ENCODE measurements around the gene MACF1. TPM values are rescaled to one million over a fixed set of nuclear protein-coding genes. Genes with fewer than 3 reads are reported as not detected.

Gene MACF1
- total RNA-seq, 2 donors from 2014 or later = 434 to 605 TPM

- peaks cover 56% of the 10 kb centered on the region for H3K4me1 Mint-ChIP-seq
- H3K36me3 Mint-ChIP-seq (ENCODE audit: low read depth) = peaks cover 70% of the 10 kb centered on the region
- H3K27ac Mint-ChIP-seq = peak overlapping the region; percentile 63
- H3K9me3 Mint-ChIP-seq = no peaks in the 10 kb centered on the region
- H3K27me3 Mint-ChIP-seq = no peaks in the 10 kb centered on the region
- peak overlapping the region; percentile 0 for H3K4me3 Mint-ChIP-seq
- ATAC-seq (replicated peaks) = peak; percentile 13
These were observed 206.5 kb downstream of the MACF1 start for GRCh38 chr1:39410915-39411436.

- Mint-ChIP-seq H3K36me3 (ENCODE audit: low read depth) (peaks cover 70% of the 10 kb centered on the region), H3K4me1 (peaks cover 52% of the 10 kb centered on the region), H3K9me3 (no peaks in the 10 kb centered on the region), H3K27me3 (no peaks in the 10 kb centered on the region), H3K27ac (peak overlapping the region; percentile 66), H3K4me3 (peak overlapping the region; percentile 0)
- peak; percentile 24 for ATAC-seq (replicated peaks)
These were observed 207.3 kb downstream of the MACF1 start for GRCh38 chr1:39411526-39412478.

GRCh38 chr1:39412892-39413291 is 208.4 kb downstream of the MACF1 start:
- peaks cover 60% of the 10 kb centered on the region for H3K36me3 Mint-ChIP-seq (ENCODE audit: low read depth)
- H3K27me3 Mint-ChIP-seq = no peaks in the 10 kb centered on the region
- H3K4me3 Mint-ChIP-seq = no peak overlapping the region
- H3K27ac Mint-ChIP-seq = no peak overlapping the region
- H3K9me3 Mint-ChIP-seq = no peaks in the 10 kb centered on the region
- H3K4me1 Mint-ChIP-seq = peaks cover 41% of the 10 kb centered on the region
- no peak for ATAC-seq (replicated peaks)

- Mint-ChIP-seq H3K36me3 (ENCODE audit: low read depth) (peaks cover 67% of the 10 kb centered on the region), H3K4me1 (peaks cover 43% of the 10 kb centered on the region), H3K27ac (peak overlapping the region; percentile 37), H3K27me3 (no peaks in the 10 kb centered on the region), H3K4me3 (no peak overlapping the region), H3K9me3 (no peaks in the 10 kb centered on the region)
- ATAC-seq (replicated peaks) = no peak
These were observed 209.5 kb downstream of the MACF1 start for GRCh38 chr1:39413902-39414528.

- peaks cover 46% of the 10 kb centered on the region for H3K4me1 Mint-ChIP-seq
- no peak overlapping the region for H3K4me3 Mint-ChIP-seq
- H3K9me3 Mint-ChIP-seq = no peaks in the 10 kb centered on the region
- H3K27me3 Mint-ChIP-seq = no peaks in the 10 kb centered on the region
- H3K36me3 Mint-ChIP-seq (ENCODE audit: low read depth) = peaks cover 70% of the 10 kb centered on the region
- no peak overlapping the region for H3K27ac Mint-ChIP-seq
- no peak for ATAC-seq (replicated peaks)
These were observed 211.1 kb downstream of the MACF1 start for GRCh38 chr1:39415553-39415952.

- H3K4me3 Mint-ChIP-seq = no peak overlapping the region
These were observed 212.1 kb downstream of the MACF1 start for GRCh38 chr1:39416609-39417008.

GRCh38 chr1:39418236-39418635 is 213.7 kb downstream of the MACF1 start:
- H3K4me3 Mint-ChIP-seq = no peak overlapping the region
- H3K9me3 Mint-ChIP-seq = no peaks in the 10 kb centered on the region
- peaks cover 75% of the 10 kb centered on the region for H3K36me3 Mint-ChIP-seq (ENCODE audit: low read depth)
- no peak for ATAC-seq (replicated peaks)
- H3K4me1 Mint-ChIP-seq = peaks cover 36% of the 10 kb centered on the region
- H3K27ac Mint-ChIP-seq = no peak overlapping the region
- no peaks in the 10 kb centered on the region for H3K27me3 Mint-ChIP-seq

More at GRCh38 chr1:39416609-39417008, 212.1 kb downstream of the MACF1 start:
- no peak for ATAC-seq (replicated peaks)
- no peaks in the 10 kb centered on the region for H3K9me3 Mint-ChIP-seq
- H3K27me3 Mint-ChIP-seq = no peaks in the 10 kb centered on the region
- H3K4me1 Mint-ChIP-seq = peaks cover 37% of the 10 kb centered on the region
- no peak overlapping the region for H3K27ac Mint-ChIP-seq
- peaks cover 71% of the 10 kb centered on the region for H3K36me3 Mint-ChIP-seq (ENCODE audit: low read depth)

- peaks cover 37% of the 10 kb centered on the region for H3K4me1 Mint-ChIP-seq
- ATAC-seq (replicated peaks) = peak; percentile 87
- peaks cover 82% of the 10 kb centered on the region for H3K36me3 Mint-ChIP-seq (ENCODE audit: low read depth)
- H3K4me3 Mint-ChIP-seq = no peak overlapping the region
- no peaks in the 10 kb centered on the region for H3K9me3 Mint-ChIP-seq
- peak overlapping the region; percentile 55 for H3K27ac Mint-ChIP-seq
- H3K27me3 Mint-ChIP-seq = no peaks in the 10 kb centered on the region
These were observed 216.0 kb downstream of the MACF1 start for GRCh38 chr1:39420493-39420892.

GRCh38 chr1:39422614-39423013 is 218.1 kb downstream of the MACF1 start:
- ATAC-seq (replicated peaks) = peak; percentile 82
- no peaks in the 10 kb centered on the region for H3K9me3 Mint-ChIP-seq
- H3K27ac Mint-ChIP-seq = peak overlapping the region; percentile 7
- no peaks in the 10 kb centered on the region for H3K27me3 Mint-ChIP-seq
- H3K4me1 Mint-ChIP-seq = peaks cover 36% of the 10 kb centered on the region
- no peak overlapping the region for H3K4me3 Mint-ChIP-seq
- H3K36me3 Mint-ChIP-seq (ENCODE audit: low read depth) = peaks cover 93% of the 10 kb centered on the region

- Mint-ChIP-seq H3K27me3 (no peaks in the 10 kb centered on the region), H3K4me1 (peaks cover 26% of the 10 kb centered on the region), H3K4me3 (no peak overlapping the region), H3K9me3 (no peaks in the 10 kb centered on the region), H3K36me3 (ENCODE audit: low read depth) (peaks cover 99% of the 10 kb centered on the region), H3K27ac (peak overlapping the region; percentile 37)
- no peak for ATAC-seq (replicated peaks)
These were observed 220.7 kb downstream of the MACF1 start for GRCh38 chr1:39425151-39425550.

- Mint-ChIP-seq H3K27ac (peak overlapping the region; percentile 37), H3K36me3 (ENCODE audit: low read depth) (peaks cover 99% of the 10 kb centered on the region), H3K27me3 (no peaks in the 10 kb centered on the region), H3K4me1 (peaks cover 24% of the 10 kb centered on the region), H3K4me3 (no peak overlapping the region), H3K9me3 (no peaks in the 10 kb centered on the region)
- ATAC-seq (replicated peaks) = no peak
These were observed 221.1 kb downstream of the MACF1 start for GRCh38 chr1:39425634-39426033.

- H3K27ac Mint-ChIP-seq = peak overlapping the region; percentile 71
- H3K9me3 Mint-ChIP-seq = no peaks in the 10 kb centered on the region
- peaks cover 24% of the 10 kb centered on the region for H3K4me1 Mint-ChIP-seq
- H3K4me3 Mint-ChIP-seq = no peak overlapping the region
- no peaks in the 10 kb centered on the region for H3K27me3 Mint-ChIP-seq
- peaks cover 99% of the 10 kb centered on the region for H3K36me3 Mint-ChIP-seq (ENCODE audit: low read depth)
- ATAC-seq (replicated peaks) = no peak
These were observed 221.9 kb downstream of the MACF1 start for GRCh38 chr1:39426346-39426745.

GRCh38 chr1:39427374-39427773 is 222.9 kb downstream of the MACF1 start:
- Mint-ChIP-seq H3K27me3 (no peaks in the 10 kb centered on the region), H3K9me3 (no peaks in the 10 kb centered on the region), H3K4me3 (no peak overlapping the region), H3K4me1 (peaks cover 24% of the 10 kb centered on the region), H3K36me3 (ENCODE audit: low read depth) (peaks cover 99% of the 10 kb centered on the region), H3K27ac (peak overlapping the region; percentile 71)
- no peak for ATAC-seq (replicated peaks)

- Mint-ChIP-seq H3K9me3 (no peaks in the 10 kb centered on the region), H3K4me1 (peaks cover 19% of the 10 kb centered on the region), H3K27me3 (no peaks in the 10 kb centered on the region), H3K36me3 (ENCODE audit: low read depth) (peaks cover 99% of the 10 kb centered on the region), H3K4me3 (no peak overlapping the region), H3K27ac (peak overlapping the region; percentile 71)
- ATAC-seq (replicated peaks) = no peak
These were observed 223.4 kb downstream of the MACF1 start for GRCh38 chr1:39427912-39428311.

Data from activated T-helper 17 cell treated with anti-CD3 and anti-CD28 coated beads, Interleukin-2, amount 50 U/mL, for 72 hours (primary cell).